GM04503 (cell line): ENCODE results near the gene KLHL30.

Source experiments
- DNase-seq: peaks from one replicate; pipeline ENCODE4 v3.0.0-alpha.2; 2012; ENCODE audit warnings: low read depth

The KLHL30 gene

GRCh38 chr2:238119756-238120462, 18.6 kb upstream of the KLHL30 start:
- DNase-seq = no peak

GRCh38 chr2:238120463-238121298, 17.8 kb upstream of the KLHL30 start:
- DNase-seq = no peak

GRCh38 chr2:238121511-238122286, 16.8 kb upstream of the KLHL30 start:
- no peak for DNase-seq

GRCh38 chr2:238122287-238123217, 15.9 kb upstream of the KLHL30 start:
- no peak for DNase-seq

GRCh38 chr2:238123218-238123971, 15.1 kb upstream of the KLHL30 start:
- DNase-seq = no peak

GRCh38 chr2:238123991-238124470, 14.4 kb upstream of the KLHL30 start:
- DNase-seq = no peak

GRCh38 chr2:238124488-238125126, 13.9 kb upstream of the KLHL30 start:
- DNase-seq = no peak

- no peak for DNase-seq
Measured at GRCh38 chr2:238125127-238125885, 13.2 kb upstream of the KLHL30 start.

- no peak for DNase-seq
Measured at GRCh38 chr2:238126338-238126737, 12.1 kb upstream of the KLHL30 start.

GRCh38 chr2:238126775-238127164, 11.7 kb upstream of the KLHL30 start:
- no peak for DNase-seq

GRCh38 chr2:238127165-238128060, 11.1 kb upstream of the KLHL30 start:
- no peak for DNase-seq

- DNase-seq = no peak
Measured at GRCh38 chr2:238128061-238128440, 10.4 kb upstream of the KLHL30 start.

- no peak for DNase-seq
Measured at GRCh38 chr2:238128534-238129001, 9.9 kb upstream of the KLHL30 start.

GRCh38 chr2:238129166-238130010, 9.1 kb upstream of the KLHL30 start:
- DNase-seq = no peak

GRCh38 chr2:238130111-238130695, 8.3 kb upstream of the KLHL30 start:
- no peak for DNase-seq

- no peak for DNase-seq
Measured at GRCh38 chr2:238130696-238131628, 7.5 kb upstream of the KLHL30 start.
